ENCODE measurements around the gene RAB7B.

The RAB7B gene

DNA sequence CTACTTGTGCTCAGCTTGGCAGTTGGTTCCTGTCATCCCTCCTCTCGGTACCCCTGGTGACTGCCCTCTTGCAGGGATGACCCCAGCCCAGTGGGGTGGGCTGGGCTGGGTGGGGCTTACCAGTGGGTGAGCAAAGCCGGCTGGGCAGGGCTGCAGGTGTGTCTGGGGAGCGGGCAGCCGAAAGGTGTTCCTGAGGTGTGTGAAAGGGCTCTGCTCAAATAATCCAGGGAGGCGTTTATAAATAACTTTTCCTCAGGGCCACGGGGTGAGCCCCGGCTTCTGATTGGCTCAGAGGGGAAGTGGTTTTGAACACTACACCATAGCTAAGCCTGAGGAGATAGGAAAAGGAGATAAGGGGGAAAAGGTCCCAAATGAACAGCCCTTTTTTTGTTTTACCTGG lies 60.0 kb downstream of the RAB7B start, which contains the start of gene SLC26A9:
Gene SLC26A9 (minus strand): TSS at position 212 of the 400 bp plus-strand sequence. CDS start 7,636 bp downstream, outside the sequence.
- no peak for DNase-seq

- no peak for DNase-seq
These were observed 60.5 kb downstream of the RAB7B start for GRCh38 chr1:205942631-205943159.

DNA sequence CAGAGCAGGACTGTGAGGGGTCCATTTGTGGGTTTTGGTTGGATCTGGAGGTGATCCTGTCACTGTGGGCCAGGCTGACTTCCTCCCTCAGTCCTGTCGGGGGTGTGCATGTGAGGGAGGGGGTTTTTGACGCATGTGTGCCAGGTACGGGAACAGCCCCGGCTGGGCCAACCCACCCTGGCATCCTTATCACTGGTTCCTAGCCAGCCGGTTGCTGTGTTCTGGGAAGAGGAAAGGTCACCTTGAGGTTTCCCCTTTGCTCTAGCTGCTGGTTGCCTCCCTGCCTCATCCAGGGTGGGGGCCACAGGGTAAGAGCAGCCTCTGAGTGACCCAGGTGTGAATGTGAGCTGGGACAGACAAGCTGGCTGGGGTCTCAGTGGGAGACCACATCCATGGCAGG lies 62.5 kb downstream of the RAB7B start:
- no peak for DNase-seq

DNA sequence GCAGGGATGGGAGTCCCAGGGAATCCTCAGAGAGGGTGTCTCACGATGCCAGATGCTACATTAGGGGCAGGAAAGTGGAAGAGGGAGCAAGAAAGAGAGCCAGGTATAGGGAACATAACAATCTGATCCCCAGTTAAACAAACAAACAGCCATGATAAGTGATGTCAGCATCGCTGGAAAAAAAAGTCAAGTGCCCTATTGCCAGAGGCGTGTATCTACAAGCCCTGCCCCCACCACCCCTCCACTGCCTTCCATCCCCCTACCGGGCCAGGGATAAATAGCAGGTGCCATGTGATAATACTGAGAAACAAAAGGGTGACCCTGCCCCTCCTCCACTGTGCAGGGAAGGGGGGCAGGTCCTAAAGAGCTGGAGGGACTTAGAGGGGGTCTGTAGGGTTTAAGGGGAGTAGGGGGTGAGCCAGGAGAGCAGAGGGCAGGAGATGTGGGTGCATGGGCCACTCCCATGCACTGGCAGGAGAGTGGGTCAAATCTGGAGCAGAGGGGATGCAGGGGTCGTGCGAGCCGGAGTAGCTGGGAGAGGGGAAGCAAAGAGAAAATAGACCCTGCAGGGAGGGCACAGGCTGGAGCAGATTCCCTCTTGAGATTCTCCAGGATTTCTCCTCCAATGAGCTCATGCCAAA lies 63.4 kb downstream of the RAB7B start:
- DNase-seq: peak; percentile 51

- DNase-seq: no peak
These were observed 64.5 kb downstream of the RAB7B start for GRCh38 chr1:205938682-205939081.

- DNase-seq: no peak
These were observed 66.2 kb downstream of the RAB7B start for GRCh38 chr1:205936846-205937586.

GRCh38 chr1:205936311-205936710 lies 66.9 kb downstream of the RAB7B start:
- DNase-seq: no peak

GRCh38 chr1:205935869-205936268 lies 67.3 kb downstream of the RAB7B start:
- DNase-seq: no peak

GRCh38 chr1:205934788-205935187 lies 68.4 kb downstream of the RAB7B start:
- DNase-seq: no peak

DNA sequence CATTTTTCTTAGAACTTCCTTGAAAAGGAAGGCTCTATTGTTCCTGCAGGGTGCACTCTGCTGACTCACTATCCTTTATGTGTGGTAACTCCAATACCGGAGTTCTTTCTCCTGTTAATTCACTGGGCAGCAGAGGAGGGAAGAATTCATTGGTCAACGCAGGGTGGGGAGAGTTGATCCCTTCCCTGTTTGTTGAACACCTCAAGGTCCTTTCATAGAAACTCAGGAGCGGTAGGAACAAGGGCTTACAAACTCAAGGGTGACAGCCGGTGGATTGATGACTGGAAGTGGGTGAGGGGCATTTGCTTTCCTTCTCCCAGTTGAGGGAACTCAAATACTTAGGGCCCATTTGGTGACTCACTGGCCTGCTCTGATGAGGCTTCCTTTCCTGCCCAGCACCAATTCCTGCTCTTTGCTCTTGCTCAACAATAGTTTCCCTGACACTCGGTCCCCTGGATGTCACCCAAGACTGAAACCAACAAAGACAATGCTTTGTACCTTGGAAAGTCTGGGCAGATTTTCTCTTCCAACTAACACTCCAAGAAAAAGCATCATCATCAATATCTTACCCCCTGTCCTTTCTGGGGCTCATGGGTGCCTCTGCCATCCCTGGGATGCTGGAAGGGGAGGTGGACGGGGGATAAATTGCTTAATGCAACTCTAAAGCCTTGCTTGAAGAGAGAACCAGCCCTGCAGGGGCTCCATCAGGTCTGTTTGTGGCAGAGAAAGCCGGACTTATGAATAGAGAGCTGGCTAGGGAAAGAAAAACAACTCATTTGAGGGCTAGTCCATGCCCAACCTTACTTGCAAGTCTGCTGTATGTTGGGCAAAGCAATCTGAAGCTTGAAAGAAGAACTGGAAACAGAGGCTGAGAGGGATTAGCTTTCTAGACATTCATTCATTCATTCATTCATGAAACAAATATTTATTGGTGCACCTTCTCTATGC lies 69.2 kb downstream of the RAB7B start:
- no peak for DNase-seq

DNA sequence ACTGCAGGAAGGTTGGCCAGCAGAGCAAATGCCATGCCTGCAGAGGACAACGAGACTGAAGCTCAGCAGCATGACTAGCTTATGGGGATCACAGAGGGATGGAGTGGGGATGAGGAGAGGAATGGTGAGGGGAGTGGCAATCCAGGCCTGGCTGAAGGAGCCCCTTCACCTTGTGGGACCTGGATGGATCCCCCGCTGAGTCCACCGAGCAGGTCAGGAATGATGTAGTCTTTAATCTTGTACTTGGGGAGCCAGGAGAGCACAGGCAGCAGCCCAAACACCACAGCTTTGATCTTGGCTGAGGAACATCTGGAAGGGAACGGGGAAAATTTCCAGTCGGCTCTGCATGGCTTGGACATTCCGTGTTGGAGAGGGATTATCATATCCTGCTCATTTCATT lies 70.4 kb downstream of the RAB7B start:
- no peak for DNase-seq

DNA sequence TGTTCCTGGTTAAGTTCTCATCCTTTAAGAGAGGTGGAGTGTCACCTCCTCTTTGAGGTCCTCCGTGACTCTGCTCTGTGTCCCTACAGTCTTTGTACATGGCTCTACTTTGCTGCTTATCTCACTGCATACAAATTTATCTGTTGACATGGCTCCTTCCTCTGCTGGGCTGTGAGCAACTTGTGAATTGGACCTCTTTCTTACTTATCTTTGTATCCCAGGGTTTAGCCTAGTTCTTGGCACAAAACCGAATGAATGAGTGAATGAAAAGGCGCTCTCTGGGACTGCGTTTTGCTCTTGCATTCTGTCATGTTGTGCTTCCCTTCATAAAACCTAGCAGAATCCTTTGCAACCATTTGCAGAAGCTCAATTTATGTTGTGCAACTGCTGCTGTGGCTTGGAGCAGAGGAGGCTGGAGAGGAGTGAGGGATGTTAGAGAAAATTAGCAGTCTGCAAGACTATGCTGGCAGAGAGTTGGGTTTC lies 72.4 kb downstream of the RAB7B start:
- no peak for DNase-seq

DNA sequence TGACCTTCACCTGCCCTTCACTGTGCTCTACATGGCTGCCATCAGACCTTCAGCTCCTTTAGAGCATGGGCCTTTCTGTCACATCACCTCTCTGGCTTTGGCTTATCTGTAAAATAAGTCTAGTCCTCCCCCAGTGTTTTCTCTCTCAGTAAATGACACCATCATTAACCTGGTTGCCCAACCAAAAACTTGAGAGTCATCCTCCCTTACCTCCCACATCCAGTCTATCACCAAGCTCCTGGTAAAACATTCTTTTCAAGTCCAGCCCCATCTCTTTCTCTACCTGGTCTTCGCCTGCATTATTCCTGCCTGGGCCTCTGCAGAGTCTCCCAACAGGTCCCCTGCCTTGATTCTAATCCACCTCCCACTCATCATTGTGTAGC lies 73.0 kb downstream of the RAB7B start:
- DNase-seq: no peak

DNA sequence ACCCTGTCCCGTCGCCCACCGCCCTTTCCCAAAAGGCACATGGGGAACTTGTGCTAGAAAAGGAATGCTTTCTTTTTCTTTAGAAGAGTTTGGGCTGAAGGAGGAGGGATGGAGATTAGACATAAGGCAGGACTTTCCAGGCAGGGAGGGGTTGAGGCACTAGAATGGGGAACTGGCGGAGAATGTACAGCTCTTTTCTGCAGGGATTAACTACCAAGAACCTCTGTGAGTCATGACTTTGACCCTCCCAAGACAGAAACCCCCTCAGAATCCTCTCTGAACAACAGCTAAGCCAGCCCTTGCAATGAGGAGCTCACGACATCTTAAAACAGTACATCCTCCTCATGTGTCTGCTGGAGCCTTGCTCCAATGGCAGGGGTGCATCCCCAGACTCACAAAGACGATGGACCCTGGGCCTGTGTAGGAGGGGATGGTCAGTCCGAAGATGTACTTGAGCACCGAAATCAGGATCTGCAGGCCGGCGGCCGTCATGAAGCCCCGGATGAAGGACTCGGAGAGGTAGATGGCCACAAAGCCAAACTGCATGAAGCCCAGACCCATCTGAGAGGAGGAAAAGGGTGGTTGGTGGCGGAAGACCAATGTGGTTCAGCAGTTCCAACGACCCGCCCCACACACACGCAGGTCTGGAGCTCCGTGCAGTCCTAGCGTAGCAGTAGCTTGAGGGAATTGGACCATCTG lies 73.5 kb downstream of the RAB7B start:
- no peak for DNase-seq

- no peak for DNase-seq
These were observed 74.9 kb downstream of the RAB7B start for GRCh38 chr1:205928317-205928716.

DNA sequence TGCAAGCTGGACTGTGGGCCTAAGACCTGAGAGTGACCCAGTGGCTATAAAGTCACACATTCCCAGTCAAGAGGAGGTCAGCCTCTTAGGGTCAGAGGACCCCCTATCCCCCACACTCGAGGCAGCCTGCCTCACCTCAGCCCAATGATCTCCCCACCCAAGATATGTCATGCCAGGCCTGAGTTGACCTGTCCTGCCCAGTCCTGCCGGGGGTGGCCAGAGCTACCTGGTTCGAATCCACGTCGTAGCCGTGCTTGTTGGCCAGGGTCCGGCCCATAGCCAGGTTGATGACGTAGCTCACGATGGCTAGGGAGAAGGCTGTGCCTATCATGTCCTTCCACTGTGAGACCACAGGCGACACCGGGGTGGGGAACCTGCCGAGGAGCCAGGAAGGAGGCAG lies 75.5 kb downstream of the RAB7B start:
- DNase-seq: no peak

DNA sequence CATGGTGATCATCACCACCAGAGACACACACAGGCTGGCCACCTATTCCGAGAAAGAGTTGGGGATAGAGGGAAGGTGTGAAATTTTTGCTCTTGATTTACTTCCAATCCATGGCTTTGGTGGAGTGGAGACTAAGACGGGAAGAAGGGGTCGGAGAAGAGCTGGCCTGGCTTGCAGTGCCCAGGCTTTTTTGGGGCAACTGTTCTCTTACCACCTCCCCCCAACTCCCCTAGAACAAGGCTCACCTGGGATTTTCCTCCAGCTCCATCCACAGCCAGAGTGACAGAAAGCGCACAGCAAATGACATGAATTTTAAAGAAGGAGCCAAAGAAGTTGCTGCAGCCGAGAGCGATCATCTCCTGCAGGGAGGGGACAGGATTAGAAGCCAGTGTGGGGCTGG lies 75.9 kb downstream of the RAB7B start:
- DNase-seq: no peak

All from OCI-M1 (cell line).